HepG2 (cell line): ENCODE measurements around the gene ZMYND8. TPM values are rescaled to one million over a fixed set of nuclear protein-coding genes. Genes with fewer than 3 reads are reported as not detected.

Source experiments
- BHLHE40 ChIP-seq: IDR thresholded peaks from 2 replicates; pipeline ENCODE4 v1.6.1; 2011; ENCODE audit warnings: low read length, improper control_type of control experiment
- FOSL2 ChIP-seq: sonication (generic); formaldehyde crosslinking; IDR thresholded peaks from 2 replicates; pipeline ENCODE4 v1.4.0; 2020; ENCODE audit warnings: missing genetic modification reagents
- HCFC1 ChIP-seq: fragments of 150-350 bp; IDR thresholded peaks from 2 replicates; pipeline ENCODE4 v1.6.1; 2014; ENCODE audit warnings: low read depth, low read length
- MED1 ChIP-seq: sonication (generic); formaldehyde crosslinking; IDR thresholded peaks from 2 replicates; pipeline ENCODE4 v1.4.0; 2020; ENCODE audit warnings: missing genetic modification reagents
- MIER2 ChIP-seq: IDR thresholded peaks from 2 replicates; pipeline ENCODE4 v1.6.1; 2016; ENCODE audit warnings: missing biosample characterization, missing genetic modification reagents
- MIER3 ChIP-seq: IDR thresholded peaks from 2 replicates; pipeline ENCODE4 v1.6.1; 2016; ENCODE audit warnings: missing compliant biosample characterization, borderline replicate concordance
- MYC ChIP-seq: sonication (generic); formaldehyde crosslinking; IDR thresholded peaks from 2 replicates; pipeline ENCODE4 v1.9.0; 2021; ENCODE audit warnings: missing genetic modification reagents, borderline replicate concordance
- NR2F6 ChIP-seq, 2 experiments: IDR thresholded peaks; 2 replicates each; pipeline ENCODE4 v1.6.1; 2016; ENCODE audit warnings: antibody characterized with exemption in 1 of 2, mild to moderate bottlenecking in 1 of 2
- PTBP1 ChIP-seq: fragments of 200-400 bp; formaldehyde crosslinking; IDR thresholded peaks from 2 replicates; pipeline ENCODE4 v1.6.1; 2018; ENCODE audit warnings: low read length, low read depth; ENCODE audit not compliant: poor library complexity, severe bottlenecking
- RAD51 ChIP-seq: fragments of 450-650 bp; IDR thresholded peaks from 2 replicates; pipeline ENCODE4 v1.6.1; 2016; ENCODE audit warnings: borderline replicate concordance
- RXRB ChIP-seq: IDR thresholded peaks from 2 replicates; pipeline ENCODE4 v1.6.1; 2016; ENCODE audit warnings: borderline replicate concordance, missing genetic modification reagents, missing compliant biosample characterization
- SPEN ChIP-seq: sonication (generic); formaldehyde crosslinking; IDR thresholded peaks from 2 replicates; pipeline ENCODE4 v1.5.1; 2020; ENCODE audit warnings: low read depth, mild to moderate bottlenecking, missing genetic modification reagents
- U2AF1 ChIP-seq: fragments of 200-400 bp; formaldehyde crosslinking; optimal IDR thresholded peaks from 2 replicates; pipeline ENCODE3; 2017; ENCODE audit warnings: mild to moderate bottlenecking, low read depth, low read length
- polyA plus RNA-seq, 8 experiments: library from polyadenylated mRNA; depleted of rRNA in 3 of 8; stranded (reverse) in 7 of 8; unstranded in 1 of 8; fragments of >200 nt; fragmentation: Illumina TruSeq in 4 of 8; extraction: Trizol in 4 of 8; gene quantifications; 2 replicates each; pipeline versions ENCODE4 v1.2.1 to v1.2.3, GENCODE V29; 2011 to 2016; ENCODE audit warnings: low read depth in 4 of 8, missing spikeins in 1 of 8, mixed read lengths in 1 of 8; ENCODE audit not compliant: insufficient read depth in 1 of 8
- total RNA-seq, 5 experiments: library from RNA; depleted of rRNA; stranded (reverse); fragments of >200 nt; fragmentation: Illumina TruSeq; extraction: Trizol; gene quantifications; 2 replicates each; pipeline ENCODE4 v1.2.3, GENCODE V29; 2016; ENCODE audit warnings: low read depth in 1 of 5
- TF ChIP-seq, protein P1 (sequence below): sonication (generic); formaldehyde crosslinking; IDR thresholded peaks from 2 replicates; pipeline ENCODE4 v1.4.0; 2020; ENCODE audit warnings: missing genetic modification reagents
- TF ChIP-seq, protein P2 (sequence below): sonication (generic); formaldehyde crosslinking; IDR thresholded peaks from 2 replicates; pipeline ENCODE4 v1.4.0; 2020; ENCODE audit warnings: missing genetic modification reagents
- TF ChIP-seq, protein P3 (sequence below): sonication (generic); formaldehyde crosslinking; IDR thresholded peaks from 2 replicates; pipeline ENCODE4 v1.5.1; 2020; ENCODE audit warnings: mild to moderate bottlenecking, moderate library complexity, missing genetic modification reagents
- TF ChIP-seq, protein P4 (sequence below): fragments of 450-650 bp; IDR thresholded peaks from 2 replicates; pipeline ENCODE4 v1.6.1; 2017; ENCODE audit warnings: mild to moderate bottlenecking
- TF ChIP-seq, protein P5 (sequence below): sonication (generic); formaldehyde crosslinking; IDR thresholded peaks from 2 replicates; pipeline ENCODE4 v1.4.0; 2020; ENCODE audit warnings: missing genetic modification reagents

ZMYND8 gene
- total and polyA plus RNA-seq, 2 of the 13 experiments (the other 11 are each of a cell fraction or from before 2014, with no cell fraction given), result 53.9 to 84.7 TPM

DNA sequence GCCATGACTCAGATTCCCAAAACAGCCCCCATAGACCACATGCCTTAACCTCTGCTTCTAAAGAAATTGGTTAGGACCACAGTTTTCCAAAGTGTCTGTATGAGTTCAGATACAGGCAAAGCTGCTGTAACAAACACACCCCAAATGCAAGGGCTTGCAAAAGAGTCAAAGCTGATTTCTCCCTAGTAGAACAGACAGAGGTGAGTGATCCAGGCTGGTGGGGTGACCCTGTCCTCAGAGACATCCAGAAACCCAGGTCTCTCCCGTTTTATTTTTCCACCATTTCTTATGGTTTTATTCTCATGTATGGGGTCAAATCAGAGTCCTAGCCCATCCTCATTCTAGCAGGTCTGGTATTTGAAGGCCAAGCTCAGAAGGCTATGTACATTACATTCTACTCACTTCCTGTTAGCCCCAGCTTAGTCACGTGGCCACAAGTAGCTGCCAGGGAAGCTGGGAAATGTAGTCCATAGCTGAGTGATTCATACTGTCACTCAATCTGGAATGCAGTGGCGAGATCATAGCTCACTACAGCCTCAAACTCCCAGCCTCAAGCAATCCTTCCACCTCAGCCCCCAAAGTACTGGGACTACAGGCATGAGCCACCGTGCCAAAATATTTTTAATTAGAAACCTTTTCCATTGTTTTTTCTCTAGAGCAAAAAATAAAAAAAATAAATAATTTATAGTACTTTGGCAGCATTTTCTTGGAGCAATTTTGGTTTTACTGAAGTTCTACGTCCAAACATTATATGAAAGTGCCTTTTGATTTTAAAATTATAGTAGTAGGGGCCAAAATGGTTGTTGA, 175.2 kb downstream of the ZMYND8 start (continued):
- TF ChIP-seq, protein P1, sequence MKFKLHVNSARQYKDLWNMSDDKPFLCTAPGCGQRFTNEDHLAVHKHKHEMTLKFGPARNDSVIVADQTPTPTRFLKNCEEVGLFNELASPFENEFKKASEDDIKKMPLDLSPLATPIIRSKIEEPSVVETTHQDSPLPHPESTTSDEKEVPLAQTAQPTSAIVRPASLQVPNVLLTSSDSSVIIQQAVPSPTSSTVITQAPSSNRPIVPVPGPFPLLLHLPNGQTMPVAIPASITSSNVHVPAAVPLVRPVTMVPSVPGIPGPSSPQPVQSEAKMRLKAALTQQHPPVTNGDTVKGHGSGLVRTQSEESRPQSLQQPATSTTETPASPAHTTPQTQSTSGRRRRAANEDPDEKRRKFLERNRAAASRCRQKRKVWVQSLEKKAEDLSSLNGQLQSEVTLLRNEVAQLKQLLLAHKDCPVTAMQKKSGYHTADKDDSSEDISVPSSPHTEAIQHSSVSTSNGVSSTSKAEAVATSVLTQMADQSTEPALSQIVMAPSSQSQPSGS (CRISPR knock-in tag), result no peak; the same call in 1 of the 2 replicates
- TF ChIP-seq RXRB (CRISPR knock-in tag) (peak; percentile 40; the same call in 1 of the 2 replicates), MIER2 (CRISPR knock-in tag) (peak; percentile 54; the same call in 1 of the 2 replicates), RAD51 (peak; percentile 94), NR2F6 (IDR thresholded peaks at IDR 0.05) (no peak), NR2F6 (CRISPR knock-in tag; IDR thresholded peaks at IDR 0.05) (peak; percentile 40; the same call in 1 of the 2 replicates), MIER3 (peak; percentile 78; the same call in 1 of the 2 replicates), SPEN (CRISPR knock-in tag) (no peak), U2AF1 (peak; percentile 23), MYC (CRISPR knock-in tag) (0 out of 2 replicates have a peak, but pooled peaks have one; percentile 10), PTBP1 (no peak), FOSL2 (CRISPR knock-in tag) (peak; percentile 94), BHLHE40 (peak; percentile 68), MED1 (CRISPR knock-in tag) (peak; percentile 43; the same call in 1 of the 2 replicates), HCFC1 (peak; percentile 98)
- TF ChIP-seq, protein P2, sequence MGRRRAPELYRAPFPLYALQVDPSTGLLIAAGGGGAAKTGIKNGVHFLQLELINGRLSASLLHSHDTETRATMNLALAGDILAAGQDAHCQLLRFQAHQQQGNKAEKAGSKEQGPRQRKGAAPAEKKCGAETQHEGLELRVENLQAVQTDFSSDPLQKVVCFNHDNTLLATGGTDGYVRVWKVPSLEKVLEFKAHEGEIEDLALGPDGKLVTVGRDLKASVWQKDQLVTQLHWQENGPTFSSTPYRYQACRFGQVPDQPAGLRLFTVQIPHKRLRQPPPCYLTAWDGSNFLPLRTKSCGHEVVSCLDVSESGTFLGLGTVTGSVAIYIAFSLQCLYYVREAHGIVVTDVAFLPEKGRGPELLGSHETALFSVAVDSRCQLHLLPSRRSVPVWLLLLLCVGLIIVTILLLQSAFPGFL (CRISPR knock-in tag), result no peak
- TF ChIP-seq, protein P3, sequence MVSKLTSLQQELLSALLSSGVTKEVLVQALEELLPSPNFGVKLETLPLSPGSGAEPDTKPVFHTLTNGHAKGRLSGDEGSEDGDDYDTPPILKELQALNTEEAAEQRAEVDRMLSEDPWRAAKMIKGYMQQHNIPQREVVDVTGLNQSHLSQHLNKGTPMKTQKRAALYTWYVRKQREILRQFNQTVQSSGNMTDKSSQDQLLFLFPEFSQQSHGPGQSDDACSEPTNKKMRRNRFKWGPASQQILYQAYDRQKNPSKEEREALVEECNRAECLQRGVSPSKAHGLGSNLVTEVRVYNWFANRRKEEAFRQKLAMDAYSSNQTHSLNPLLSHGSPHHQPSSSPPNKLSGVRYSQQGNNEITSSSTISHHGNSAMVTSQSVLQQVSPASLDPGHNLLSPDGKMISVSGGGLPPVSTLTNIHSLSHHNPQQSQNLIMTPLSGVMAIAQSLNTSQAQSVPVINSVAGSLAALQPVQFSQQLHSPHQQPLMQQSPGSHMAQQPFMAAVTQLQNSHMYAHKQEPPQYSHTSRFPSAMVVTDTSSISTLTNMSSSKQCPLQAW (CRISPR knock-in tag), result no peak
- TF ChIP-seq, protein P4, sequence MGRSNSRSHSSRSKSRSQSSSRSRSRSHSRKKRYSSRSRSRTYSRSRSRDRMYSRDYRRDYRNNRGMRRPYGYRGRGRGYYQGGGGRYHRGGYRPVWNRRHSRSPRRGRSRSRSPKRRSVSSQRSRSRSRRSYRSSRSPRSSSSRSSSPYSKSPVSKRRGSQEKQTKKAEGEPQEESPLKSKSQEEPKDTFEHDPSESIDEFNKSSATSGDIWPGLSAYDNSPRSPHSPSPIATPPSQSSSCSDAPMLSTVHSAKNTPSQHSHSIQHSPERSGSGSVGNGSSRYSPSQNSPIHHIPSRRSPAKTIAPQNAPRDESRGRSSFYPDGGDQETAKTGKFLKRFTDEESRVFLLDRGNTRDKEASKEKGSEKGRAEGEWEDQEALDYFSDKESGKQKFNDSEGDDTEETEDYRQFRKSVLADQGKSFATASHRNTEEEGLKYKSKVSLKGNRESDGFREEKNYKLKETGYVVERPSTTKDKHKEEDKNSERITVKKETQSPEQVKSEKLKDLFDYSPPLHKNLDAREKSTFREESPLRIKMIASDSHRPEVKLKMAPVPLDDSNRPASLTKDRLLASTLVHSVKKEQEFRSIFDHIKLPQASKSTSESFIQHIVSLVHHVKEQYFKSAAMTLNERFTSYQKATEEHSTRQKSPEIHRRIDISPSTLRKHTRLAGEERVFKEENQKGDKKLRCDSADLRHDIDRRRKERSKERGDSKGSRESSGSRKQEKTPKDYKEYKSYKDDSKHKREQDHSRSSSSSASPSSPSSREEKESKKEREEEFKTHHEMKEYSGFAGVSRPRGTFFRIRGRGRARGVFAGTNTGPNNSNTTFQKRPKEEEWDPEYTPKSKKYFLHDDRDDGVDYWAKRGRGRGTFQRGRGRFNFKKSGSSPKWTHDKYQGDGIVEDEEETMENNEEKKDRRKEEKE, result no peak
- TF ChIP-seq, protein P5, sequence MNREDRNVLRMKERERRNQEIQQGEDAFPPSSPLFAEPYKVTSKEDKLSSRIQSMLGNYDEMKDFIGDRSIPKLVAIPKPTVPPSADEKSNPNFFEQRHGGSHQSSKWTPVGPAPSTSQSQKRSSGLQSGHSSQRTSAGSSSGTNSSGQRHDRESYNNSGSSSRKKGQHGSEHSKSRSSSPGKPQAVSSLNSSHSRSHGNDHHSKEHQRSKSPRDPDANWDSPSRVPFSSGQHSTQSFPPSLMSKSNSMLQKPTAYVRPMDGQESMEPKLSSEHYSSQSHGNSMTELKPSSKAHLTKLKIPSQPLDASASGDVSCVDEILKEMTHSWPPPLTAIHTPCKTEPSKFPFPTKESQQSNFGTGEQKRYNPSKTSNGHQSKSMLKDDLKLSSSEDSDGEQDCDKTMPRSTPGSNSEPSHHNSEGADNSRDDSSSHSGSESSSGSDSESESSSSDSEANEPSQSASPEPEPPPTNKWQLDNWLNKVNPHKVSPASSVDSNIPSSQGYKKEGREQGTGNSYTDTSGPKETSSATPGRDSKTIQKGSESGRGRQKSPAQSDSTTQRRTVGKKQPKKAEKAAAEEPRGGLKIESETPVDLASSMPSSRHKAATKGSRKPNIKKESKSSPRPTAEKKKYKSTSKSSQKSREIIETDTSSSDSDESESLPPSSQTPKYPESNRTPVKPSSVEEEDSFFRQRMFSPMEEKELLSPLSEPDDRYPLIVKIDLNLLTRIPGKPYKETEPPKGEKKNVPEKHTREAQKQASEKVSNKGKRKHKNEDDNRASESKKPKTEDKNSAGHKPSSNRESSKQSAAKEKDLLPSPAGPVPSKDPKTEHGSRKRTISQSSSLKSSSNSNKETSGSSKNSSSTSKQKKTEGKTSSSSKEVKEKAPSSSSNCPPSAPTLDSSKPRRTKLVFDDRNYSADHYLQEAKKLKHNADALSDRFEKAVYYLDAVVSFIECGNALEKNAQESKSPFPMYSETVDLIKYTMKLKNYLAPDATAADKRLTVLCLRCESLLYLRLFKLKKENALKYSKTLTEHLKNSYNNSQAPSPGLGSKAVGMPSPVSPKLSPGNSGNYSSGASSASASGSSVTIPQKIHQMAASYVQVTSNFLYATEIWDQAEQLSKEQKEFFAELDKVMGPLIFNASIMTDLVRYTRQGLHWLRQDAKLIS (CRISPR knock-in tag), result 0 out of 2 replicates have a peak, but pooled peaks have one; percentile 5
